K562 (cell line): Measurements from ENCODE around the gene LETM1. TPM values are rescaled to one million over a fixed set of nuclear protein-coding genes. Genes with fewer than 3 reads are reported as not detected.

Experiments
- ATF1 ChIP-seq, 2 experiments: fragments of 450-650 bp in 1 of 2; IDR thresholded peaks; 2 replicates each; pipeline ENCODE4 v1.6.1; 2016; ENCODE audit warnings: missing compliant biosample characterization in 1 of 2, missing genetic modification characterization in 1 of 2
- BHLHE40 ChIP-seq: IDR thresholded peaks from 2 replicates; pipeline ENCODE4 v1.6.1; 2011; ENCODE audit warnings: low read length, improper control_type of control experiment
- FOXK2 ChIP-seq, 2 experiments: fragments of 450-650 bp; IDR thresholded peaks in 1 of 2; conservative IDR thresholded peaks in 1 of 2; 2 replicates each; pipeline ENCODE4 v1.6.1; 2016; ENCODE audit warnings: low read depth in 2 of 2, mild to moderate bottlenecking in 1 of 2
- KLF10 ChIP-seq: fragments of 250-450 bp; sonication (Bioruptor Pico); IDR thresholded peaks from 2 replicates; pipeline ENCODE4 v1.6.1; 2021; ENCODE audit warnings: matching md5 sums
- KLF13 ChIP-seq: fragments of 450-650 bp; IDR thresholded peaks from 2 replicates; pipeline ENCODE4 v1.6.1; 2016; ENCODE audit warnings: missing genetic modification characterization, low read depth, mild to moderate bottlenecking, missing compliant biosample characterization, moderate library complexity, borderline replicate concordance
- MLLT1 ChIP-seq, 2 experiments: fragments of 450-650 bp; IDR thresholded peaks; 2 replicates each; pipeline ENCODE4 v1.6.1; 2016
- OTX1 ChIP-seq: fragments of 450-650 bp; formaldehyde crosslinking; IDR thresholded peaks from 2 replicates; pipeline ENCODE4 v1.4.0; 2022; ENCODE audit warnings: mild to moderate bottlenecking
- PBX2 ChIP-seq, 2 experiments: IDR thresholded peaks in 1 of 2; conservative IDR thresholded peaks in 1 of 2; 2 replicates each; pipeline ENCODE4 v1.6.1; 2016; ENCODE audit warnings: low read depth in 2 of 2, mild to moderate bottlenecking in 1 of 2, missing compliant biosample characterization in 1 of 2, missing genetic modification characterization in 1 of 2, moderate library complexity in 1 of 2
- POLR2AphosphoS5 ChIP-seq: IDR thresholded peaks from 2 replicates; pipeline ENCODE4 v1.6.1; 2011; ENCODE audit warnings: mild to moderate bottlenecking, low read depth, low read length, moderate library complexity; ENCODE audit not compliant: control insufficient read depth, insufficient read depth
- POU5F1 ChIP-seq: fragments of 150-350 bp; IDR thresholded peaks from 2 replicates; pipeline ENCODE4 v1.6.1; 2014; ENCODE audit warnings: borderline replicate concordance, low read length, low read depth, mild to moderate bottlenecking; ENCODE audit not compliant: partially characterized antibody
- PURB ChIP-seq: sonication (generic); formaldehyde crosslinking; IDR thresholded peaks from 2 replicates; pipeline ENCODE4 v1.9.0; 2021; ENCODE audit warnings: low read depth, mild to moderate bottlenecking, missing genetic modification reagents
- SIN3A ChIP-seq, 2 experiments: fragments of 150-350 bp in 1 of 2; IDR thresholded peaks; 2 replicates each; pipeline ENCODE4 v1.6.1; 2011 to 2016; ENCODE audit warnings: borderline replicate concordance in 2 of 2, low read depth in 2 of 2, low read length in 2 of 2, mild to moderate bottlenecking in 2 of 2, moderate library complexity in 2 of 2; ENCODE audit not compliant: control insufficient read depth in 1 of 2
- SREBF2 ChIP-seq: sonication (generic); formaldehyde crosslinking; IDR thresholded peaks from 2 replicates; pipeline ENCODE4 v1.4.0; 2020; ENCODE audit warnings: mild to moderate bottlenecking, missing genetic modification reagents
- THRB ChIP-seq: fragments of 450-650 bp; formaldehyde crosslinking; conservative IDR thresholded peaks from 2 replicates; pipeline ENCODE4 v1.4.0; 2022; ENCODE audit warnings: mild to moderate bottlenecking, missing genetic modification characterization
- TRIM28 ChIP-seq: fragments of 450-650 bp; IDR thresholded peaks from 2 replicates; pipeline ENCODE4 v1.6.1; 2017
- ZBTB33 ChIP-seq: sonication (generic); formaldehyde crosslinking; IDR thresholded peaks from 2 replicates; pipeline ENCODE4 v1.8.1; 2023; ENCODE audit warnings: mild to moderate bottlenecking, missing genetic modification reagents
- ZFPM2 ChIP-seq: fragments of 250-450 bp; sonication (Bioruptor Pico); IDR thresholded peaks from 2 replicates; pipeline ENCODE4 v1.5.1; 2022; ENCODE audit warnings: mild to moderate bottlenecking
- ZNF583 ChIP-seq: fragments of 250-450 bp; sonication (Bioruptor Pico); IDR thresholded peaks from 2 replicates; pipeline ENCODE4 v1.4.0; 2020
- ZNF668 ChIP-seq: fragments of 250-450 bp; sonication (Bioruptor Pico); IDR thresholded peaks from 2 replicates; pipeline ENCODE4 v1.8.0; 2022; ENCODE audit warnings: mild to moderate bottlenecking, inconsistent platforms
- ZNF77 ChIP-seq: fragments of 250-450 bp; sonication (Bioruptor Pico); IDR thresholded peaks from 2 replicates; pipeline ENCODE4 v1.5.0; 2020
- polyA plus RNA-seq, 8 experiments: library from polyadenylated mRNA; depleted of rRNA in 4 of 8; stranded (reverse) in 5 of 8; unstranded in 3 of 8; fragments of >200 nt; fragmentation: Nextera tagmentation in 2 of 8; fragmentation: Illumina TruSeq in 1 of 8; extraction: Ambion mirVana in 2 of 8; extraction: Trizol in 1 of 8; gene quantifications; 2 replicates each; pipeline versions ENCODE4 v1.2.1 to v1.2.3, GENCODE V29; 2011 to 2014; ENCODE audit warnings: inconsistent platforms in 1 of 8, missing spikeins in 1 of 8
- total RNA-seq, 7 experiments: library from RNA; depleted of rRNA in 6 of 7; stranded (reverse); fragments of >200 nt in 6 of 7; fragmentation: Illumina TruSeq in 2 of 7; extraction: Trizol in 2 of 7; gene quantifications; 2 replicates each; pipeline versions ENCODE4 v1.2.1 to v1.2.3, GENCODE V29; 2011 to 2021; ENCODE audit warnings: low replicate concordance in 1 of 7

The LETM1 gene
- total and polyA plus RNA-seq, 9 of the 15 experiments (the other 6 are each of a cell fraction or from before 2014, with no cell fraction given), result 3.9 to 109 (median 35.0) TPM

GRCh38 chr4:1793940-1794808 lies 61.8 kb downstream of the LETM1 start (continued):
- TF ChIP-seq BHLHE40 (no peak), POLR2AphosphoS5 (no peak), KLF13 (no peak), ZNF668 (CRISPR knock-in tag) (no peak), MLLT1 (IDR thresholded peaks at IDR 0.05) (peak in 1 of 2 experiments; percentile 43; a peak in 1 of 4 replicates), PURB (CRISPR knock-in tag) (no peak), ZNF77 (CRISPR knock-in tag) (no peak), SREBF2 (CRISPR knock-in tag) (no peak), ATF1 (CRISPR knock-in tag; IDR thresholded peaks at IDR 0.05) (no peak), ATF1 (tag; IDR thresholded peaks at IDR 0.05) (no peak), TRIM28 (no peak), ZNF583 (CRISPR knock-in tag) (no peak), PBX2 (CRISPR knock-in tag; IDR thresholded peaks at IDR 0.05; ENCODE audit: low read depth) (no peak), PBX2 (tag; conservative IDR thresholded peaks at IDR 0.05; ENCODE audit: low read depth) (no peak), KLF10 (CRISPR knock-in tag) (no peak), POU5F1 (no peak), THRB (CRISPR knock-in tag) (no peak), FOXK2 (conservative IDR thresholded peaks at IDR 0.05 in 1 of 2, IDR thresholded peaks at IDR 0.05 in 1 of 2; ENCODE audit: low read depth in 2 of 2) (no peak), OTX1 (no peak), ZFPM2 (CRISPR knock-in tag) (no peak), SIN3A (IDR thresholded peaks at IDR 0.05; ENCODE audit: borderline replicate concordance in 2 of 2, control insufficient read depth in 1 of 2, low read depth in 2 of 2, low read length in 2 of 2) (peak in 1 of 2 experiments; percentile 30; a peak in 2 of 4 replicates), ZBTB33 (CRISPR knock-in tag) (no peak)
